Stimulated activated naive B cell treated with anti-CD40 and anti-IgM and Interleukin-4, amounts not matched to agents 10 μg/mL and 1 μg/mL and 100 μg/mL, for 72 hours (primary cell): Measurements from ENCODE around the gene TRIM8.

Source experiments
- ATAC-seq, 2 donors: fragments of 150-1000 bp; cut with Tn5 transposase; replicated peaks; 2 replicates each; pipeline ENCODE4 v1.10.0; 2021; ENCODE audit warnings: moderate library complexity in 1 of 2
- DNase-seq: peaks from one replicate; pipeline ENCODE4 v3.0.0; 2021
- H3K27ac Mint-ChIP-seq: one replicate; pipeline ENCODE4 v1.8.0; 2022; ENCODE audit warnings: mild to moderate bottlenecking, mixed read lengths
- H3K27me3 Mint-ChIP-seq, 2 donors: one replicate each; pipeline ENCODE4 v1.8.0; 2022; ENCODE audit warnings: mixed read lengths in 2 of 2
- H3K36me3 Mint-ChIP-seq, 2 donors: one replicate each; pipeline ENCODE4 v1.8.0; 2022; ENCODE audit warnings: mixed read lengths in 2 of 2, mild to moderate bottlenecking in 1 of 2
- H3K4me1 Mint-ChIP-seq, 2 donors: one replicate each; pipeline ENCODE4 v1.8.0; 2022; ENCODE audit warnings: mixed read lengths in 2 of 2, mild to moderate bottlenecking in 1 of 2
- H3K4me3 Mint-ChIP-seq, 2 donors: one replicate each; pipeline ENCODE4 v1.8.0; 2022; ENCODE audit warnings: mild to moderate bottlenecking in 2 of 2, mixed read lengths in 2 of 2, moderate library complexity in 1 of 2
- H3K9me3 Mint-ChIP-seq, 2 donors: one replicate each; pipeline ENCODE4 v1.8.0; 2022; ENCODE audit warnings: mixed read lengths in 2 of 2, mild to moderate bottlenecking in 1 of 2

The TRIM8 gene

DNA sequence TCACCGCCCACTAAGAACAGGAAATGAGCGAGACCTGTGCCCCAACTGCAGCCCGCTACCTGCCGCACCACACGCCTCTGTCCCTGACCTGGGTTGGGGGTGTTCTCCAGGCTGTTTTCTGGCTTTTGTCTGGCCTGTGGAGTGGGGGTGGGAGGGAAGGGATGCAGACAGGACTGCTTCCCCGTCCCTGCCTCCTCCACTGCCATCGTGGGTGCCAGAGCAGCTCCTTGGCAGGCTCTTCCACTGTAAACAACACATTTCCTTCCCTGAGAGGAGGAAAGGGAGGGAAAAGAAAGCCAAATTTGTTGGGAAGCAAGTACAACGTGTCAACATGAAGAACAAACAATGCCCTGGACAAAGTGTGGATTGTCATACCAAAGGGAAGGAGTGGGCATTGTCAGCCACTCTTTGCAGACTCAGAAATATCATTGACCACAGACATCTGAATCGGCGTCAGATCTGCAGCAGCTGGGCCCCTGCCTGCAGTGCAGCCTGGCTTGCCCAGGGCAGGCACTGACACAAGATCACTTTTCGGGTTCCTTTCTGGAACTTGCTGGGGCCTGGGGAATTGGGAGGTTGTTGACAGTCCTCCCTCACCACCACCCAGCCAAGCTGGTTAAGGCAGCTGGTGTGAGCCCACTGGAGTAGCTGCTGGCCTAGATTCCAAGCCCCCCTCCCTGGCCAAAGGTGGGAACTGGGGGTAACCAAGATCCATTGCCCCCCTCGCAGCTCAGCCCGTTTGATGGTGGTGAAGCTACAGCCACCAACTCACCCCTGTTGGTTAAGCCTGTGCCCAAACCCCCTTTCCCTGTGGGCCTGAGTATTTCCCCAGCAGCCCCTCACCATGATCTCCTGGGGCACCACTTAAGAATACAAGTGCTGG lies 22.6 kb upstream of the TRIM8 start:
- ATAC-seq (no peak), DNase-seq (no peak)
- H3K27me3 Mint-ChIP-seq = no peaks in the 10 kb centered on the region
- no peak overlapping the region for H3K4me3 Mint-ChIP-seq
- peaks cover 18 to 35% of the 10 kb centered on the region in 2 donors for H3K36me3 Mint-ChIP-seq
- H3K9me3 Mint-ChIP-seq = no peaks in the 10 kb centered on the region
- H3K27ac Mint-ChIP-seq = no peak overlapping the region
- peaks cover 15 to 22% of the 10 kb centered on the region in 2 donors for H3K4me1 Mint-ChIP-seq

DNA sequence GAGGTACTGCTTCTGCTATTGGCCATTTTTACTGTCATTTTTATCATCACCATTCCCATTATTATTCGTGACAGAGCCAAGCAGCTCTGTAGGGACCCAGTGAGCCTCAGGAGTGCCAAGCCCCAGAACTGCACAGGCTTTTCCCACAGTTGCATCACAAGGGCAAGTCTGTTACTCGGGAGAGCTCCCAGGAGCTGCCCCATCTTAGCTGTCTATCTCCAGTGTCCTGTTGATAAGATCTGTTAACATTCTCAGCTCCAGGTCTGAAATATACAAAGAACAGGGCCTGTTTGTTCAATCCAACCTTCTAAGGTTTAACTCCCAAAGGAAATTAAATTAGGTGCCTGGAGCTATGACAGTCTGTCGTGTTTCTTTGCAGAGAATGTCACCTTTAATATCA lies 20.2 kb upstream of the TRIM8 start:
- Mint-ChIP-seq H3K9me3 (no peaks in the 10 kb centered on the region), H3K36me3 (peaks cover 7 to 18% of the 10 kb centered on the region in 2 donors), H3K27ac (no peak overlapping the region), H3K4me3 (no peak overlapping the region), H3K27me3 (no peaks in the 10 kb centered on the region), H3K4me1 (peaks cover 15 to 17% of the 10 kb centered on the region in 2 donors)
- no peak for ATAC-seq
- no peak for DNase-seq

DNA sequence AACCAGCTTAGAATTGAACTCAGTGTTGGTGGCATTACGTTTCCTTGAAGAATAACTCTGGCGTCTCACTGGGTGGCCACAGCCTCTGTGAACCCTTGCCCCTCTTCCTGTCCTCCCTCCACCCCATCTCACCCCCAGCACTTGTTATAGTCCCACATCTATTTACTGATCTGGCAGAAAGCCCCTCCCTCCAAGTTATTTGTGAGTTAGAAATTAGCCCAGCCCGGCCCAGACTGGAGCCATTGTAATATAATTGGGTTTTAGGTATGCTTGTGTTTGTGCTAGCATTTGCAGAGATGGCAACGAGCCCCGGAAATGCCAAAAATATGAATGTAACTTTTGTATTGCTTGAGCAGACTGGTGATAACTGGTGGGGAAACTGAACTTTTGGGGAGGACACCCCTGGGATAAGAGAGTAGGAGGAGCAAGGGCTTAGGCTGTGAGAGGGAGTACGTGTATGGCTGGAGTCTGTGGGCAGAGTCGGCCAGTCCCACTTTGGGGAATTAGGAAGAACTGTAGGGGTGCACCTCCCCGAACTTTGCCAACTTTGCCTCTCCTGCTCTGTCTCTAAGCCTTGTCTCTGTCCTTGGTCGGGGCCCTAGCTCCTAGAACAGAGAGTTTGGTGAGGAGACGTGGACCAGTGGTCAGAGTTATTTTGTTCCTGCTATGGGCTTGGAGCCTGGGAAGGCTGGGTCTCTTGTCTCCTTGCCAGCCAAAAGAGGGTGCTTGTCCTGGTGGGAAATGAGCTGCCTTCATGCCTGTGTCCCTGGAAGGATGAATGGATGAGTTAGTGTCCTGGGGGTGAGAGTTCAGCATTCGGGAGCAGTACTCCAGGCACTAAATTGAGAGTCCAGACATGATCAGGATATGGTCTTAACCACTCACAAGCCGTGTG lies 19.3 kb upstream of the TRIM8 start:
- no peak for DNase-seq
- no peak overlapping the region for H3K4me3 Mint-ChIP-seq
- H3K4me1 Mint-ChIP-seq = peaks cover 15 to 17% of the 10 kb centered on the region in 2 donors
- no peak overlapping the region for H3K27ac Mint-ChIP-seq
- no peak for ATAC-seq
- H3K9me3 Mint-ChIP-seq = no peaks in the 10 kb centered on the region
- peaks cover 4 to 12% of the 10 kb centered on the region in 2 donors for H3K36me3 Mint-ChIP-seq
- H3K27me3 Mint-ChIP-seq = no peaks in the 10 kb centered on the region

DNA sequence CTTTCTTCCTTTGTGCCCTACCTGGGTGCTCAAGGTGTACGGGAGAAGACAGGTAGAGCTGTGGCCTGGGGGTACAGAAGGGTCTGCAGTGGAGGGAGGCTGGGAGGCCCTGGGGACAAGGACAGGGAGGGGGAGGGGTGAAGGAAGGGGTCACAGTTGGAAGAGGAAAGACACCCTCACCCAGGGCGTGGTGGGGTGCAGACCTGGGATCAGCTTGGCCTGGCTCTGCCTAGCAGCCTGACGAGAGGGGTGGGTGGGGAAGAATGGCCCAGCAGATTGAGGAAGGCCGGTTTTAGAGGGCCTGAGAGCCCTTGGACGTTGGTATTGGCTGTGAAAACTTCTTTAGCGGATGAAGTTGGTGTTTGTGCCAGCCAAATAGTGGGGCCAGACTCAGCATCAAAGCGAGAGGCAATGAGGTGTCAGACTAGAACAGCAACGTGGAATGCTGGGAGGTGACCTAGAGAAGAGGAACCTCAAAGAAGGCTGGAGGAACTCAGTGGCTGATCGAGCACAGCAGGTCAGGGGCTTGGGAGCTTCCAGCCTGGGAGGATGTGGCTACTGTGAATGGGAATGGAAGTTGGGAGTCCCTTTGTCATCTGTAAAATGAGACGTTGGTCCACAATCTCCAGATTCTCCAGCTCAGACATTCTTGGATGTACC lies 18.1 kb upstream of the TRIM8 start:
- no peak overlapping the region for H3K4me3 Mint-ChIP-seq
- DNase-seq (no peak), ATAC-seq (no peak)
- peak overlapping the region; percentile 48 for H3K27ac Mint-ChIP-seq
- H3K4me1 Mint-ChIP-seq = peaks cover 15 to 17% of the 10 kb centered on the region in 2 donors
- peaks cover 11 to 12% of the 10 kb centered on the region in 2 donors for H3K36me3 Mint-ChIP-seq
- H3K27me3 Mint-ChIP-seq = no peaks in the 10 kb centered on the region
- no peaks in the 10 kb centered on the region for H3K9me3 Mint-ChIP-seq

DNA sequence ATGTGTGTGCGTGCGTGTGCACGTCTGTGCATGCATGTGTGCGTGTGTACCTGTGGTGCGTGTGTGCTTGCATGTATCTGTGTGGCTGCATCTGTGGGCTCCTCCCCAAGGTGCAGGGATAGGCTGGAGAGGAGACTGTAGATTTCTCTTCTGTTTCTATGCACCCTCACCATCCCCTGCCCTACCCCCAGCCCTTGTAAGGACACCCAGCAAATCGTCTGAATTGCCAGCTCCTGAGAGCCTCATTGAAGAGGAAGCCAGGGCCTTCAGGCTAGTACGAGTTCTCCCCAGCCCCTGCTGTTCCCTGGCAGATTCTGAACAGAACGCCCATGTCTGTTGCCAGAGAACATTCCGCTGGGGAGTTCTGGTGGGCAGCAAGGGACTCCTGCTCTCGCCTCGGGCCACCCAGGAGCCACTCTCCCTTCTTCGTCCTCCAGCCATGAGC lies 17.0 kb upstream of the TRIM8 start:
- Mint-ChIP-seq H3K27me3 (no peaks in the 10 kb centered on the region), H3K36me3 (peaks cover 13 to 17% of the 10 kb centered on the region in 2 donors), H3K9me3 (no peaks in the 10 kb centered on the region), H3K4me3 (no peak overlapping the region), H3K27ac (no peak overlapping the region), H3K4me1 (peaks cover 15 to 17% of the 10 kb centered on the region in 2 donors)
- DNase-seq (no peak), ATAC-seq (no peak)

DNA sequence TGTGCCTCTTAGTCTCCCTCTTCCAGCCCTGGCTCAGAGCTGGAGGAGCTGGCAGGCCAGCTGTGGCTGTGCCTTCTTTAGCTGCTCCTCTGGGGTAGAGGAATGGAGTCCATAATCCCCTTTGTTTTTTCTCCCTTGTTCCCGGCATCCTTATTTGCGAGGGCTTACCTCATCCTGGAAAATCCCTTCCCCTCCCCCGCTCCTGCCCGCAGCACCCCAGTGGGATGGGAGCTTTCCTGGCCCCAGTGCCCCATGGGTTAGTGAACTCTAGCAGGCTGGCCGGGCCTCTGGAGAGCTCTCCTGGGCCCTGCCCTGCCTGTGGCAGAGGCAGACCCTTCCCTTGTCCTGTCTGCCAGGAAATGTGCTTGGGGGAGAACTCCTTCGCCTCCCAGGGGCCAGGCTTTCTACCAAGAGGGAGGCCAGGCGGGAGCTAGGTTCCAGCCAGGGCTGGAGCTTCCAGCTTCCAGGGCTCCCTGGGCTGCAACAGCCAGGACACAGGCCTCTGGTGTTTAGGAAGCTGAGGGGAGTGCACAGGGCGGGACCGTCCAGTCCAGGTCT lies 16.5 kb upstream of the TRIM8 start:
- no peak for ATAC-seq
- Mint-ChIP-seq H3K9me3 (no peaks in the 10 kb centered on the region), H3K4me1 (peaks cover 20 to 21% of the 10 kb centered on the region in 2 donors), H3K4me3 (no peak overlapping the region), H3K36me3 (peaks cover 13 to 17% of the 10 kb centered on the region in 2 donors), H3K27me3 (no peaks in the 10 kb centered on the region), H3K27ac (no peak overlapping the region)
- DNase-seq = no peak

DNA sequence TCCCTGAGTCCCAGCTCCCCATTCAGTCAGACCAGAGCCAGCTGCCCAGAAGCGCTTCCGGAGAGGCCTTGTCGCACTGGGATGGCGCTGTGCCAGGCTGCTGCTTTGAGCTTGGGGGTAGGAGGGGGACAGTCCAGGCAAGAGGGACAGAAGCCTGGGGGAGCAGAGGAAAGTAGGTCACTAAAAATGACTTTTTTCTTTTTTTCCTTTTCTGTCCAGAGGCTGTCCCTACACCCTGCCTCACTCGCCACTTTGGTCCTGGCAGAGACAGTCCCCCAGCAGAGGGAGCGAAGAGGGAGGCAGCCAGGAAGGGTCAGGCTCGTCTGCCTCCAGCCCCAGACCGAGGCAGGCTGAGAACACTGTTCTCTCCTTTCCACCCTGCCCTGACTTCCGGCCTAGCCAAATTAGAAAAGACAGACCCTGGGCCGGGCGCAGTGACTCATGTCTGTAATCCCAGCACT lies 15.8 kb upstream of the TRIM8 start:
- Mint-ChIP-seq H3K4me3 (no peak overlapping the region), H3K4me1 (peaks cover 24 to 28% of the 10 kb centered on the region in 2 donors), H3K9me3 (no peaks in the 10 kb centered on the region), H3K27me3 (no peaks in the 10 kb centered on the region), H3K27ac (no peak overlapping the region), H3K36me3 (peaks cover 13 to 17% of the 10 kb centered on the region in 2 donors)
- no peak for ATAC-seq
- no peak for DNase-seq

DNA sequence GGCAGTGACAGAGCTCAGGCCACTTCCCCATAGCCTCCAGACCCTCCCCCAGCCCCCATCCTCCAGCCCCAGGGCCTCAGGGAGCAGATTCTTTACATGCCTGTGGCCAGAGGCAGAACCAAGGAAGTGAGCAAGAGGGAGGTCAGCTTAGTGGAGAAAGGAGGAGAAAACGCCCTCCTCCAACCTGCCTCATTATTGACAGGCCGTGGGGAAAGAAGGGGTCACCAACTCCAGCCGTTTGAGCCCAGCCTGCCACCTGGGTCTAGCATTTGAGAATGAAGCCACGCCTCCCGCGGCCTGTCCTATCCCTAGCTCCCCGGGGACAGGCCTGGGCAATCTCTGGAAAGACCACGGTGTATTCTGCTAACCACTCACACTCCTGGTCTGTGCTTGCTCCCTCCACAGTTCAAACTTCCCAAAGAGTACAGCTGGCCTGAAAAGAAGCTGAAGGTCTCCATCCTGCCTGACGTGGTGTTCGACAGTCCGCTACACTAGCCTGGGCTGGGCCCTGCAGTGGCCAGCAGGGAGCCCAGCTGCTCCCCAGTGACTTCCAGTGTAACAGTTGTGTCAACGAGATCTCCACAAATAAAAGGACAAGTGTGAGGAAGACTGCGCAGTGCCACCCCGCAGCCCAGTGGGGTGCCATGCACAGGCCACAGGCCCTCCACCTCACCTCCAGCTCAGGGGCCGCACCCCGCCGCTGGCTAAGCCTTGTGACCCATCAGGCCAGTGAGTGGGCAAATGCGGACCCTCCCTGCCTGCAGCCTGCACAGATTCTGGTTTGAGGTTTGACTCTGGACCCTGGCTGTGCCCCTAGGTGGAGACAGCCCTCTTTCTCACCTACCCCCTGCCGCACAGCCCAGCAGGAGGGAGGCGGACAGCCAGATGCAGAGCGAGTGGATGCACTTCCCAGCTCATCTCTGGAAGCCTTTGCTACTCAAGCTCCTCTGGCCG lies 14.3 kb upstream of the TRIM8 start:
- peaks cover 13 to 17% of the 10 kb centered on the region in 2 donors for H3K36me3 Mint-ChIP-seq
- DNase-seq (no peak), ATAC-seq (no peak)
- no peak overlapping the region for H3K4me3 Mint-ChIP-seq
- H3K27me3 Mint-ChIP-seq = no peaks in the 10 kb centered on the region
- H3K4me1 Mint-ChIP-seq = peaks cover 25 to 31% of the 10 kb centered on the region in 2 donors
- no peaks in the 10 kb centered on the region for H3K9me3 Mint-ChIP-seq
- peak overlapping the region; percentile 75 for H3K27ac Mint-ChIP-seq

DNA sequence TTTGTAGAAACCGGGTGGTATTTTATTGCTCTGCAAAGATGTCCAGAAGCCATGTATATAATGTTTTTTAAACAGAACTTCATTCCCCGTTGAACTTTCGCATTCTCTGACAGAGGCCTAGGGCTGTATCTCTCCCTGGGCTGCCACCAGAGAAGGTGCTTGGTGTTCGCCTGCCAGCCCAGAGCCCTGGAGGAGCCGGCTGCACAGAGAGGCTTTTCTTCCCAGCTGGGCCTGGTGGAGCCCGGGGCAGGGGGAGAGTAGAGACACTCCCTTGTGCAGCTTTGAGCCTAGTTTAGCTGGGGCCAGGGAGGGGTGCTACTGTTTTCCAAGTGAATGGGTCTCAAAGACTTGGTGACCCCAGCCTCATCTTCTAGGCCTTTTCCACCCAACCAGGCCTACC lies 13.6 kb upstream of the TRIM8 start:
- peaks cover 23 to 31% of the 10 kb centered on the region in 2 donors for H3K4me1 Mint-ChIP-seq
- DNase-seq (no peak), ATAC-seq (no peak)
- H3K36me3 Mint-ChIP-seq = peaks cover 13 to 17% of the 10 kb centered on the region in 2 donors
- no peaks in the 10 kb centered on the region for H3K27me3 Mint-ChIP-seq
- no peaks in the 10 kb centered on the region for H3K9me3 Mint-ChIP-seq
- H3K27ac Mint-ChIP-seq = no peak overlapping the region
- H3K4me3 Mint-ChIP-seq = no peak overlapping the region

DNA sequence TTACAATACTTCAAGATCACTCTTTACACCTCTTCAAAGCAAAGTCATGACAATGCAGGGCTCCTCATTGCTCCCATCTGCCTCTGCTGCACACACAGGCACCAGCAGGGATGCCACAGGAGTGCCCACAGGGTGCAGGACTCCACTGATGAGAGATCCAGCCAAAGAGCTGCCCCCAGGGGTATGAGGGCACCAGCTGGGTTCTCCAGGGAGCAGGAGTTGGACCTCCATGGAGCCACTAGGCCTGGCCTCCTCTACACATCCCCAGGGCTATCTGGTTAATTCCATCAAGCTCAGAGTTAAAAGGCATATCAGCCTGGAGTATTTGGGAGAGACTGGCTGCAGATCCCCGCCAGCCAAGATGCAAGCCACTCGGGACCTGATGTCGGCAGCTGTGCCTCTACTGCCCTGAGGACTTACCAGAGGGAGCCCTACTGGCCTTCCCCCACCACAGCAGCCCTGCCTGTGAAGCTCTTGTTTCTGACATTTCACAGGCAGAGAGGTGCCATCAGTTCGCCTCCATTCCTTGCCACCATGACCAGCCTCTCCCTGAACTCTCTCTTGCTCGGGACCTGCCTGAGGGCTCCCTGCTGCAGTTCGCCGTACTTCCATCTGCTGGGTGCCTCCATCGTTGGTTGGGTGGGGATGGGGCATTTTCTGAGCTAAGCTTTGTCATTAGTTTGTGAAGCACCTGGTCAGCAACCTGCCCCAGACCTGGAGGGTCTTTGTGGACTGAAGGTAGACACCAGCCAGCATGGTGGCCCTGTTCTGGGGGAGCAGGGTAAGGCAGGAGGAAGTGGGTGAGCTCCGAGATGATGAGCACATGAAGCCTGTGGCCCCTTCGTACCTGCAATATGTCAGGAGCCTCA lies 12.5 kb upstream of the TRIM8 start:
- H3K4me3 Mint-ChIP-seq = no peak overlapping the region
- H3K9me3 Mint-ChIP-seq = no peaks in the 10 kb centered on the region
- no peaks in the 10 kb centered on the region for H3K27me3 Mint-ChIP-seq
- peaks cover 13 to 17% of the 10 kb centered on the region in 2 donors for H3K36me3 Mint-ChIP-seq
- DNase-seq = no peak
- peaks cover 21 to 29% of the 10 kb centered on the region in 2 donors for H3K4me1 Mint-ChIP-seq
- peak overlapping the region; percentile 26 for H3K27ac Mint-ChIP-seq
- no peak for ATAC-seq

DNA sequence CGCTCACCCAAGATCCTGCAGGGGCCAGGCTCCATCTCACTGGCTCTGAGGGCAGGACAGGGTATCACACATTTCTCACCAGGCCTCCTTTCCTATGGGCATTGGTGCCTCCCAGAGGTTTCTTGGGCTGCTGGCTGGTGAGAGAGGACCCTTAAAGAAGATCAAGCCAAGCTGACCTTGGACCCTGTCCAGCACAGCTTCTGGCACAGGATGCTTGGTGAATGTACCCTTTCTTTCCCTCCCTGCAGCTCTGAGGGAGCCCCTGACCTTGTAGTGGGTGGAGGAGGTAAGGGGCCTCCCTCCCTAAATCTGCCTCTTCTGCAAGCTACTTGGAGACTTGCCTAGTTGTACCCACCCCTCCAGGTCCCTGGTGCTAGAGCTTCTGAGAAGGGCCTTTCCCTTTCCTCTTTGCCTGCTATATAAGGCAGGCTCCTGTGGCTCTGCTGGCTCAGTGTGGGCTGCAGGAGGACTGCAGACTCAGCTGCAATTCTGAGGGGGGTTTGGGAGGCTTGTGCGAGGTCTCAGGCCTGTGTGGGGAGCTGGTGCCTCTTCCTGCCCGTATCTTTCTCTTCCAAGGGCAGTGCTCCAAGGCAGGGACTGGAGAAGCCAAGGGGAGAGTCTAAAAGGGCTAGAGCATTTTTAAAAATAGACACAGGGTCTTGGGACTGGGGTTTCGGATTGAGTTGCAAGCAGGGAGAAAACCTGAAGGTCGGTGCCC lies 11.7 kb upstream of the TRIM8 start:
- Mint-ChIP-seq H3K27me3 (no peaks in the 10 kb centered on the region), H3K36me3 (peaks cover 13 to 17% of the 10 kb centered on the region in 2 donors), H3K9me3 (no peaks in the 10 kb centered on the region), H3K4me1 (peaks cover 22 to 29% of the 10 kb centered on the region in 2 donors), H3K4me3 (no peak overlapping the region), H3K27ac (peak overlapping the region; percentile 37)
- ATAC-seq = peak; percentile 38 to 43
- DNase-seq = no peak

DNA sequence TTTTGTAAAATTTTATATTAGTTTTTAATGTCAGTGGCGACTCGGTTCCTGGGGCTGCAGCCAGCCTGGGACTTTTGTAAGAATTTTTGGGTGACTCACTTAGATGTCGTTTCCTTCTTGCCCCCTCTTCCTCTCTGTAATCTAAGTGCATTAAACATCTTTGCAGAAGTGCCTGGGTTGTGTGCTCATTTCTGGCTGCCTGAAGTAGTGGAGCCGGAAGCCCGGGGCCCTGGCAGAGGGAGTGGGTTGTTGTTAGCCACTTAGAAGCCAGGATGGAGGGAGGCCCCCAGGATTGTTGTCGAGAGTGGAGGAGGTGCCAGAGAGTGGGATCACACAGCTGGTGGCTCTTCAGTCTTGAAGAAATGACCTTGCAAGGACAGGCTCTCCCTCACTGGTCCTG lies 11.0 kb upstream of the TRIM8 start:
- Mint-ChIP-seq H3K4me1 (peaks cover 22 to 29% of the 10 kb centered on the region in 2 donors), H3K27ac (peak overlapping the region; percentile 75), H3K27me3 (no peaks in the 10 kb centered on the region), H3K4me3 (no peak overlapping the region), H3K36me3 (peaks cover 11 to 14% of the 10 kb centered on the region in 2 donors), H3K9me3 (no peaks in the 10 kb centered on the region)
- ATAC-seq = peak; percentile 76 to 77
- DNase-seq = no peak
